WTC11 (cell line): ENCODE data around the gene CNNM3. TPM values are rescaled to one million over a fixed set of nuclear protein-coding genes. Genes with fewer than 3 reads are reported as not detected.

Experiments used
- ATAC-seq: fragments of 200-7000 bp; cut with Tn5 transposase; 2 replicates; pipeline ENCODE4 v1.10.0; 2021; ENCODE audit warnings: mild to moderate bottlenecking, moderate library complexity
- CTCF ChIA-PET: fragments of 300-600 bp; sonication (Branson Sonifier 250); formaldehyde crosslinking; loops from one replicate; lab custom pipeline; 2021; ENCODE audit warnings: antibody characterized with exemption; lab: Charles Lee
- POLR2A ChIA-PET: fragments of 350-600 bp; sonication (Branson Sonifier 250); formaldehyde crosslinking; loops from one replicate; lab custom pipeline; 2021; ENCODE audit warnings: antibody characterized with exemption; lab: Charles Lee
- DNase-seq: peaks from one replicate; pipeline ENCODE4 v3.0.0; 2021; ENCODE audit warnings: low spot score
- H3K27ac Mint-ChIP-seq: 2 replicates; pipeline ENCODE4 v1.8.0; 2021; ENCODE audit warnings: mixed read lengths
- H3K27me3 Mint-ChIP-seq: 2 replicates; pipeline ENCODE4 v1.8.0; 2021; ENCODE audit warnings: low read depth, mild to moderate bottlenecking, moderate library complexity, mixed read lengths
- H3K36me3 Mint-ChIP-seq: 2 replicates; pipeline ENCODE4 v1.8.0; 2021; ENCODE audit warnings: mixed read lengths
- H3K4me1 Mint-ChIP-seq: 2 replicates; pipeline ENCODE4 v1.8.0; 2022; ENCODE audit warnings: mixed read lengths
- H3K4me3 Mint-ChIP-seq: 2 replicates; pipeline ENCODE4 v1.8.0; 2021; ENCODE audit warnings: mild to moderate bottlenecking, moderate library complexity, mixed read lengths
- H3K9me3 Mint-ChIP-seq: 2 replicates; pipeline ENCODE4 v1.8.0; 2021; ENCODE audit warnings: mixed read lengths
- AFF4 ChIP-seq: sonication (generic); formaldehyde crosslinking; IDR thresholded peaks from 2 replicates; pipeline ENCODE4 v1.8.1; 2023; ENCODE audit warnings: mild to moderate bottlenecking, missing genetic modification reagents, borderline replicate concordance
- ATF6 ChIP-seq: sonication (generic); formaldehyde crosslinking; IDR thresholded peaks from 2 replicates; pipeline ENCODE4 v1.8.1; 2023; ENCODE audit warnings: mild to moderate bottlenecking, missing genetic modification reagents
- E2F4 ChIP-seq: sonication (generic); formaldehyde crosslinking; IDR thresholded peaks from 2 replicates; pipeline ENCODE4 v1.8.1; 2022; ENCODE audit warnings: low read depth, mild to moderate bottlenecking, moderate library complexity, missing genetic modification reagents, borderline replicate concordance
- IRF2 ChIP-seq: sonication (generic); formaldehyde crosslinking; IDR thresholded peaks from 2 replicates; pipeline ENCODE4 v1.8.0; 2022; ENCODE audit warnings: low read depth, missing genetic modification reagents, borderline replicate concordance
- MXD4 ChIP-seq: fragments of 250-450 bp; sonication (Bioruptor Pico); IDR thresholded peaks from 2 replicates; pipeline ENCODE4 v1.8.0; 2021; ENCODE audit warnings: mild to moderate bottlenecking, moderate library complexity, borderline replicate concordance
- NFE2L1 ChIP-seq: sonication (generic); formaldehyde crosslinking; IDR thresholded peaks from 2 replicates; pipeline ENCODE4 v1.8.1; 2023; ENCODE audit warnings: missing genetic modification reagents
- NR2C2 ChIP-seq: sonication (generic); formaldehyde crosslinking; IDR thresholded peaks from 2 replicates; pipeline ENCODE4 v1.8.0; 2022; ENCODE audit warnings: mild to moderate bottlenecking, missing genetic modification reagents
- SP1 ChIP-seq: sonication (generic); formaldehyde crosslinking; conservative IDR thresholded peaks from 2 replicates; pipeline ENCODE4 v1.8.1; 2022; ENCODE audit warnings: missing genetic modification reagents
- TCF7 ChIP-seq: sonication (generic); formaldehyde crosslinking; IDR thresholded peaks from 2 replicates; pipeline ENCODE4 v1.8.0; 2022; ENCODE audit warnings: mild to moderate bottlenecking, low read depth, missing genetic modification reagents, moderate library complexity
- TEAD1 ChIP-seq: sonication (generic); formaldehyde crosslinking; IDR thresholded peaks from 2 replicates; pipeline ENCODE4 v1.8.0; 2022; ENCODE audit warnings: mild to moderate bottlenecking, missing genetic modification reagents
- TEAD4 ChIP-seq: sonication (generic); formaldehyde crosslinking; IDR thresholded peaks from 2 replicates; pipeline ENCODE4 v1.8.0; 2022; ENCODE audit warnings: mild to moderate bottlenecking, missing genetic modification reagents
- TP53 ChIP-seq: sonication (generic); formaldehyde crosslinking; IDR thresholded peaks from 2 replicates; pipeline ENCODE4 v1.8.1; 2023; ENCODE audit warnings: mild to moderate bottlenecking, missing genetic modification reagents
- ZBTB21 ChIP-seq: sonication (generic); formaldehyde crosslinking; IDR thresholded peaks from 2 replicates; pipeline ENCODE4 v1.8.1; 2023; ENCODE audit warnings: mild to moderate bottlenecking, missing genetic modification reagents, borderline replicate concordance
- ZNF219 ChIP-seq: sonication (generic); formaldehyde crosslinking; IDR thresholded peaks from 2 replicates; pipeline ENCODE4 v1.8.0; 2023; ENCODE audit warnings: missing genetic modification reagents, mild to moderate bottlenecking, borderline replicate concordance
- ZNF396 ChIP-seq: fragments of 250-450 bp; sonication (Bioruptor Pico); IDR thresholded peaks from 2 replicates; pipeline ENCODE4 v1.8.0; 2021; ENCODE audit warnings: mild to moderate bottlenecking, moderate library complexity, borderline replicate concordance
- ZNF425 ChIP-seq: fragments of 250-450 bp; sonication (Bioruptor Pico); conservative IDR thresholded peaks from 2 replicates; pipeline ENCODE4 v1.9.0; 2021; ENCODE audit warnings: mild to moderate bottlenecking
- total RNA-seq: library from RNA; stranded (reverse); gene quantifications from 3 replicates; pipeline ENCODE4 v1.2.3, GENCODE V29; 2021
- TF ChIP-seq, protein P1 (sequence below): sonication (generic); formaldehyde crosslinking; IDR thresholded peaks from 2 replicates; pipeline ENCODE4 v1.8.1; 2022; ENCODE audit warnings: missing genetic modification reagents, borderline replicate concordance
- TF ChIP-seq, protein P2 (sequence below): sonication (generic); formaldehyde crosslinking; conservative IDR thresholded peaks from 2 replicates; pipeline ENCODE4 v1.8.1; 2022; ENCODE audit warnings: mild to moderate bottlenecking, missing genetic modification reagents
- TF ChIP-seq, protein P3 (sequence below): sonication (generic); formaldehyde crosslinking; IDR thresholded peaks from 2 replicates; pipeline ENCODE4 v1.8.1; 2023; ENCODE audit warnings: mild to moderate bottlenecking, moderate library complexity, missing genetic modification reagents

CNNM3 gene
- total RNA-seq, 1 experiment from 2014 or later, result 34.9 TPM

DNA sequence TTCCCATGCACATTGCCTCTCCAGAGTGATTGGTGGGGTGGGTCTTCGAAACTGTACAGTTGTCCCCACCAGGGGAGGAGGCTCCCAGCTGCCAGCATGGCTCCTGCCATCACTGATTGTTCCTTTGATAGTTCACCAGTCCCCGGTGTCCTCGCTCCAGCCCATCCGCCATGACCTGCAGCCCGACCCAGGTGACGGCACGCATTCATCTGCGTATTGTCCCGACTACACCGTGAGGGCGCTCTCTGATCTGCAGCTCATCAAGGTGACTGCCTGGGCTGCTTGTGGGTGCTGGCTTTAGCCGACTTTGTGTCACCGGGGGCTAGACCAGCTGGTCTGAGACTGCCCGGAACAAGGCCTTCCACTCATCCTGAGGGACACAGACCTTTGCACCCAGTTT, 12.4 kb downstream of the CNNM3 start:
- Mint-ChIP-seq H3K27me3 (no peaks in the 10 kb centered on the region), H3K36me3 (peaks cover 62% of the 10 kb centered on the region), H3K4me1 (peaks cover 19% of the 10 kb centered on the region), H3K4me3 (no peak overlapping the region), H3K27ac (no peak overlapping the region; the same call in 1 of the 2 replicates), H3K9me3 (no peaks in the 10 kb centered on the region)
- ATAC-seq, result no peak
- CTCF ChIA-PET, result interaction anchor here (1.3 kb wide), 1 partner anchor 8 kb away, joined by 3 read pairs; no protein-coding TSS in a partner anchor
- no peak for DNase-seq
- POLR2A ChIA-PET, result interaction anchor here (0.6 kb wide), 1 partner anchor 9 kb away, joined by 4 read pairs; no protein-coding TSS in a partner anchor
- TF ChIP-seq SP1 (CRISPR knock-in tag), result no peak
- TF ChIP-seq ZNF396 (CRISPR knock-in tag), result no peak
- no peak for TF ChIP-seq TEAD4 (CRISPR knock-in tag)
- TF ChIP-seq TCF7, result no peak
- no peak for TF ChIP-seq ZNF219
- TF ChIP-seq ATF6 (CRISPR knock-in tag), result no peak
- no peak for TF ChIP-seq IRF2 (CRISPR knock-in tag)
- TF ChIP-seq E2F4 (CRISPR knock-in tag), result no peak
- TF ChIP-seq ZNF425 (CRISPR knock-in tag), result no peak
- TF ChIP-seq AFF4 (CRISPR knock-in tag), result no peak

- Mint-ChIP-seq H3K4me3 (no peak overlapping the region), H3K4me1 (peaks cover 21% of the 10 kb centered on the region), H3K36me3 (peaks cover 63% of the 10 kb centered on the region), H3K9me3 (no peaks in the 10 kb centered on the region), H3K27me3 (no peaks in the 10 kb centered on the region), H3K27ac (no peak overlapping the region)
- ATAC-seq, result no peak
- ChIA-PET CTCF (interaction anchor here (1.3 kb wide), 1 partner anchor 9 kb away, joined by 3 read pairs; no protein-coding TSS in a partner anchor), POLR2A (interaction anchor here (0.6 kb wide), 1 partner anchor 9 kb away, joined by 4 read pairs; no protein-coding TSS in a partner anchor)
- DNase-seq, result no peak
- no peak for TF ChIP-seq TEAD1
Observed at GRCh38 chr2:96828874-96829273, 12.8 kb downstream of the CNNM3 start.

- POLR2A ChIA-PET, result no interaction called here
- TF ChIP-seq, protein P1, sequence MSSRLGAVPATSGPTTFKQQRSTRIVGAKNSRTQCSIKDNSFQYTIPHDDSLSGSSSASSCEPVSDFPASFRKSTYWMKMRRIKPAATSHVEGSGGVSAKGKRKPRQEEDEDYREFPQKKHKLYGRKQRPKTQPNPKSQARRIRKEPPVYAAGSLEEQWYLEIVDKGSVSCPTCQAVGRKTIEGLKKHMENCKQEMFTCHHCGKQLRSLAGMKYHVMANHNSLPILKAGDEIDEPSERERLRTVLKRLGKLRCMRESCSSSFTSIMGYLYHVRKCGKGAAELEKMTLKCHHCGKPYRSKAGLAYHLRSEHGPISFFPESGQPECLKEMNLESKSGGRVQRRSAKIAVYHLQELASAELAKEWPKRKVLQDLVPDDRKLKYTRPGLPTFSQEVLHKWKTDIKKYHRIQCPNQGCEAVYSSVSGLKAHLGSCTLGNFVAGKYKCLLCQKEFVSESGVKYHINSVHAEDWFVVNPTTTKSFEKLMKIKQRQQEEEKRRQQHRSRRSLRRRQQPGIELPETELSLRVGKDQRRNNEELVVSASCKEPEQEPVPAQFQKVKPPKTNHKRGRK (CRISPR knock-in tag), result no peak
- TF ChIP-seq TEAD1, result no peak
- no peak for TF ChIP-seq ZBTB21 (CRISPR knock-in tag)
- TF ChIP-seq, protein P2, sequence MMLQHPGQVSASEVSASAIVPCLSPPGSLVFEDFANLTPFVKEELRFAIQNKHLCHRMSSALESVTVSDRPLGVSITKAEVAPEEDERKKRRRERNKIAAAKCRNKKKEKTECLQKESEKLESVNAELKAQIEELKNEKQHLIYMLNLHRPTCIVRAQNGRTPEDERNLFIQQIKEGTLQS (CRISPR knock-in tag), result no peak
- TF ChIP-seq, protein P3, sequence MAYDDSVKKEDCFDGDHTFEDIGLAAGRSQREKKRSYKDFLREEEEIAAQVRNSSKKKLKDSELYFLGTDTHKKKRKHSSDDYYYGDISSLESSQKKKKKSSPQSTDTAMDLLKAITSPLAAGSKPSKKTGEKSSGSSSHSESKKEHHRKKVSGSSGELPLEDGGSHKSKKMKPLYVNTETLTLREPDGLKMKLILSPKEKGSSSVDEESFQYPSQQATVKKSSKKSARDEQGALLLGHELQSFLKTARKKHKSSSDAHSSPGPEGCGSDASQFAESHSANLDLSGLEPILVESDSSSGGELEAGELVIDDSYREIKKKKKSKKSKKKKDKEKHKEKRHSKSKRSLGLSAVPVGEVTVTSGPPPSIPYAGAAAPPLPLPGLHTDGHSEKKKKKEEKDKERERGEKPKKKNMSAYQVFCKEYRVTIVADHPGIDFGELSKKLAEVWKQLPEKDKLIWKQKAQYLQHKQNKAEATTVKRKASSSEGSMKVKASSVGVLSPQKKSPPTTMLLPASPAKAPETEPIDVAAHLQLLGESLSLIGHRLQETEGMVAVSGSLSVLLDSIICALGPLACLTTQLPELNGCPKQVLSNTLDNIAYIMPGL (CRISPR knock-in tag), result no peak
- TF ChIP-seq NR2C2 (CRISPR knock-in tag), result no peak
- TF ChIP-seq TP53, result no peak
- no peak for TF ChIP-seq MXD4 (CRISPR knock-in tag)
- no peak for TF ChIP-seq NFE2L1 (CRISPR knock-in tag)
Observed at GRCh38 chr2:96830044-96830562, 14.0 kb downstream of the CNNM3 start.

More at GRCh38 chr2:96830044-96830562, 14.0 kb downstream of the CNNM3 start:
- no peaks in the 10 kb centered on the region for H3K9me3 Mint-ChIP-seq
- DNase-seq (no peak), ATAC-seq (no peak)
- peaks cover 21% of the 10 kb centered on the region for H3K4me1 Mint-ChIP-seq
- CTCF ChIA-PET, result no interaction called here
- H3K4me3 Mint-ChIP-seq, result no peak overlapping the region
- H3K36me3 Mint-ChIP-seq, result peaks cover 65% of the 10 kb centered on the region
- H3K27me3 Mint-ChIP-seq, result no peaks in the 10 kb centered on the region
- H3K27ac Mint-ChIP-seq, result 0 out of 2 replicates have a peak overlapping the region, but pooled peaks have one; percentile 12
